C4-2B (cell line): ENCODE data around the gene HAX1.

Experiments
- CTCF ChIP-seq: fragments of 450-650 bp; conservative IDR thresholded peaks from 2 replicates; pipeline ENCODE4 v1.5.1; 2017; ENCODE audit warnings: mild to moderate bottlenecking
- ZFX ChIP-seq: fragments of 450-650 bp; IDR thresholded peaks from 2 replicates; pipeline ENCODE4 v1.6.1; 2017

GRCh38 chr1:154270833-154271232 is 1.6 kb upstream of the HAX1 start:
- TF ChIP-seq CTCF (no peak), ZFX (no peak)
